GM12873 (cell line): ENCODE data around the gene INPP4A.

Experiments
- CTCF ChIP-seq: IDR thresholded peaks from 2 replicates; pipeline ENCODE4 v1.5.1; 2012; ENCODE audit warnings: low read depth, mild to moderate bottlenecking, moderate library complexity, low read length, control low read depth; ENCODE audit not compliant: insufficient read depth; ENCODE audit errors: missing control alignments

The INPP4A gene

GRCh38 chr2:98583276-98583675 lies 138.6 kb downstream of the INPP4A start:
- no peak for TF ChIP-seq CTCF

- TF ChIP-seq CTCF: no peak
These were observed 139.4 kb downstream of the INPP4A start for GRCh38 chr2:98583816-98584618.

GRCh38 chr2:98585386-98585785 lies 140.7 kb downstream of the INPP4A start:
- TF ChIP-seq CTCF: no peak

- TF ChIP-seq CTCF: no peak
These were observed 142.0 kb downstream of the INPP4A start for GRCh38 chr2:98586551-98587140.

- TF ChIP-seq CTCF: no peak
These were observed 144.3 kb downstream of the INPP4A start for GRCh38 chr2:98588880-98589431.

- no peak for TF ChIP-seq CTCF
These were observed 144.8 kb downstream of the INPP4A start for GRCh38 chr2:98589489-98589888.

GRCh38 chr2:98592565-98592964 lies 147.9 kb downstream of the INPP4A start:
- TF ChIP-seq CTCF: no peak
